Parathyroid adenoma (tissue), 2 donors: ENCODE measurements around the gene C1QTNF7.

ENCODE experiments used
- H2AFZ ChIP-seq: fragments of 300-600 bp; sonication (generic); one replicate; pipeline ENCODE4 v1.7.0; 2017; ENCODE audit warnings: antibody characterized with exemption, mild to moderate bottlenecking
- H3K27ac ChIP-seq: fragments of 300-600 bp; sonication (generic); one replicate; pipeline ENCODE4 v1.7.0; 2017
- H3K27me3 ChIP-seq: fragments of 300-600 bp; sonication (generic); one replicate; pipeline ENCODE4 v1.7.0; 2017; ENCODE audit warnings: low read length; ENCODE audit not compliant: control insufficient read depth, insufficient read depth
- H3K36me3 ChIP-seq: fragments of 300-600 bp; sonication (generic); one replicate; pipeline ENCODE4 v1.7.0; 2017; ENCODE audit warnings: low read length; ENCODE audit not compliant: control insufficient read depth, insufficient read depth
- H3K4me1 ChIP-seq: fragments of 300-600 bp; sonication (generic); one replicate; pipeline ENCODE4 v1.7.0; 2017; ENCODE audit warnings: control low read depth
- H3K4me2 ChIP-seq: fragments of 300-600 bp; sonication (generic); one replicate; pipeline ENCODE4 v1.7.0; 2017; ENCODE audit warnings: low read length
- H3K4me3 ChIP-seq: fragments of 300-600 bp; sonication (generic); one replicate; pipeline ENCODE4 v1.7.0; 2017; ENCODE audit warnings: low read depth, low read length
- H3K79me2 ChIP-seq: fragments of 300-600 bp; sonication (generic); one replicate; pipeline ENCODE4 v1.7.0; 2017; ENCODE audit warnings: control low read depth
- H3K9ac ChIP-seq: fragments of 300-600 bp; sonication (generic); one replicate; pipeline ENCODE4 v1.7.0; 2017; ENCODE audit warnings: mild to moderate bottlenecking
- H3K9me3 ChIP-seq: fragments of 300-600 bp; sonication (generic); one replicate; pipeline ENCODE4 v1.7.0; 2017; ENCODE audit warnings: low read length; ENCODE audit not compliant: control insufficient read depth
- CTCF ChIP-seq: fragments of 300-600 bp; sonication (generic); IDR thresholded peaks from one replicate; pipeline ENCODE4 v1.7.0; 2017; ENCODE audit warnings: antibody characterized with exemption, mild to moderate bottlenecking
- donor health status: primary hyperparathyroidism.

The C1QTNF7 gene

GRCh38 chr4:15412461-15412860 lies 15.4 kb upstream of the C1QTNF7 start:
- no peak for TF ChIP-seq CTCF
- no peak overlapping the region for H3K4me2 ChIP-seq
- H2AFZ ChIP-seq, result no peak overlapping the region
- H3K36me3 ChIP-seq, result no peaks in the 10 kb centered on the region
- no peak overlapping the region for H3K9ac ChIP-seq
- no peaks in the 10 kb centered on the region for H3K9me3 ChIP-seq
- no peaks in the 10 kb centered on the region for H3K27me3 ChIP-seq
- H3K27ac ChIP-seq, result no peak overlapping the region
- H3K79me2 ChIP-seq, result no peaks in the 10 kb centered on the region
- H3K4me3 ChIP-seq, result no peak overlapping the region
- H3K4me1 ChIP-seq, result peaks cover 3% of the 10 kb centered on the region

- H2AFZ ChIP-seq, result no peak overlapping the region
- H3K4me3 ChIP-seq, result no peak overlapping the region
- no peaks in the 10 kb centered on the region for H3K27me3 ChIP-seq
- H3K4me1 ChIP-seq, result peaks cover 3% of the 10 kb centered on the region
- no peaks in the 10 kb centered on the region for H3K9me3 ChIP-seq
- no peaks in the 10 kb centered on the region for H3K79me2 ChIP-seq
- H3K9ac ChIP-seq, result no peak overlapping the region
- H3K4me2 ChIP-seq, result no peak overlapping the region
- TF ChIP-seq CTCF, result no peak
- no peak overlapping the region for H3K27ac ChIP-seq
- H3K36me3 ChIP-seq, result no peaks in the 10 kb centered on the region
Observed at GRCh38 chr4:15413010-15413622, 14.7 kb upstream of the C1QTNF7 start.

- H2AFZ ChIP-seq, result no peak overlapping the region
- H3K4me1 ChIP-seq, result peaks cover 3% of the 10 kb centered on the region
- H3K27ac ChIP-seq, result no peak overlapping the region
- no peaks in the 10 kb centered on the region for H3K27me3 ChIP-seq
- H3K9me3 ChIP-seq, result no peaks in the 10 kb centered on the region
- H3K36me3 ChIP-seq, result no peaks in the 10 kb centered on the region
- H3K79me2 ChIP-seq, result no peaks in the 10 kb centered on the region
- no peak for TF ChIP-seq CTCF
- no peak overlapping the region for H3K4me2 ChIP-seq
- H3K4me3 ChIP-seq, result no peak overlapping the region
- no peak overlapping the region for H3K9ac ChIP-seq
Observed at GRCh38 chr4:15413623-15414019, 14.2 kb upstream of the C1QTNF7 start.

- Histone ChIP-seq H3K9me3 (no peaks in the 10 kb centered on the region), H3K27ac (no peak overlapping the region), H3K4me2 (no peak overlapping the region), H3K27me3 (no peaks in the 10 kb centered on the region), H2AFZ (peak overlapping the region; percentile 8), H3K4me3 (no peak overlapping the region), H3K79me2 (no peaks in the 10 kb centered on the region), H3K9ac (no peak overlapping the region), H3K4me1 (peaks cover 3% of the 10 kb centered on the region), H3K36me3 (no peaks in the 10 kb centered on the region)
- no peak for TF ChIP-seq CTCF
Observed at GRCh38 chr4:15414551-15415091, 13.2 kb upstream of the C1QTNF7 start.
